Stimulated activated CD4-positive, alpha-beta T cell treated with anti-CD3 and anti-CD28 coated beads, Interleukin-2, amount 100 ng/mL, for 48 hours (primary cell): ENCODE data around the gene EFCAB6.

Experiments
- DNase-seq, 2 donors: peaks; one replicate each; pipeline ENCODE4 v3.0.0-alpha.2; 2020

Gene EFCAB6

DNA sequence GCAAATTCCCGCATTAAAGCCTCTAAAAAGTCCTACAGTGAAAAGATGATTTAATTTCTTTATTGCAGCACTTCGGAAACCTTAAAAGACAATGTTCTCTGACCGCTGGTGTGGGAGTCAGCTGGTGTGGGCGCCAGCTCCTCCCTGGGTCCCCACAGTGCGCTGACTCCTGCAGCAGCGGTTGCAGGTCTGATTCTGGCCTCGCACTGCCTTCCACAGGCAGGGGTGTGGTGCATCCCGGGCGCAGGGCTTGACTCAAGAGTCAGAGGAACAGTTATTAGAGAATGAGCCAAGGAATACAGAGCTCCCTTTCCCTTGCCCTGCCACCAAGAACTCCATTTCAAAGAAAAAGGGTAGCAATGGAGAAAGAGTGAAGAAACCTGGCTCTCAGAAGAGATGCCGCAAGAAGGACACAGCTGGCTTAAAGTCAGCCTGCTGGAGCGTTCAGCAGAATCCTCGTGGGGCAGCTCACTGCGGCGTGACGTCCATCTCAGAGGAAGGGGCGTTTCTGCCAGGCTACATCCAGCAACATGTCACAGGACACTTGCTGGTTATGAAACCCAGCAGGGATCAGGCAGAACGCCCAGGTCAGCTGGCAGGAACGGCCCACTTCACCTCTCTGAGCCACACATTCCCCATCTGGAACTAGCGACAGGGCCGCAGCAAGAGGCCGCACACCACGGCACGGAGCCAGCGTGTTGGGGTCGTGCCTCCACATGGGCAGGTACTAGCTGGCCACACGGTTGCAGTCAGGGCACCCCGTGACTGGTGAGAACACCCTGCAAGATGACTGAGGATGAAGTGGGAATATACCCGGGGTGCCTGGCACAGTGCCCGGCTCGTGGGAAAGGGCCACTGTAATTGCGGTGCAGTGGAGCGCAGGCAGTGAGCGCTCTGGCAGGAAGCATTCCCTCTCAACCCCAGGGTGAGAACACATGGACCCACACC, 18.1 kb upstream of the EFCAB6 start:
- DNase-seq = no peak

DNA sequence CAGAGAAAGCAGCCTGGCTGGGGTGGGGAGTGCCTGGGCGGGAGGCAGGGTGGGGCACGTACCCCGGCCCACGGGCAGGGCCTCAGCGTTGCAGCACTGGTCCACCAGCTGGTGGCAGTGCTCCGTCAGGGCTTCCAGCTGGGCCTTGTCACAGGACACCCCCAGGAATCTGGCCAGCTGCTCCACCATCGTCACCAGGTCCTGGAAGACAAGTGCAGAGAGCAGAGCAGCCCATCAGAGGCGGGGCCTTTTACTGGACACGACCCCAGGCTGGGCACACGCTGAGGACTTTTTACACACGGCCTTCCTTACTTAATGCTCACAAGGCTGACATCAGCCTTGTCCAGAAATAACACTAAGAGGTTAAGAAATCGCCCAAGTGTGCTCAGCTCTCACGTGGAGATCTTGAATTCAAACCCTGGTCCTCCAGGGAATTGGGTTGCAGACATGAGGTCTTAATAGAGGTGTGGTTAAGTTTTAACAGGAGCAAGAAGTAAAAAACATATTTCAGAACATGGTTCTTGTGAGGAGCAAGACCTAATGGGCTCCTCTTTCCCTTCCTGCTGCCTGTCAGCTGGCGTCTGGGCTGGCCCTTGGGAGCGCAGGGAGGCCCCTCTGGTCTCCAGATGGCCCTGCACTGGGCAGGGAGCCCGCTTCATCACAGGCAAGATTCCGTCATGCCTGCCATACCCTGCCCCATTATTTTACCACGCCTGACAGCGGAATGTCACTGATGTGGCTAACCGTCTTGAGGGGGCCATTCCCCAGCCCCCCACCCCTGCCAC, 17.1 kb upstream of the EFCAB6 start:
- no peak for DNase-seq

DNA sequence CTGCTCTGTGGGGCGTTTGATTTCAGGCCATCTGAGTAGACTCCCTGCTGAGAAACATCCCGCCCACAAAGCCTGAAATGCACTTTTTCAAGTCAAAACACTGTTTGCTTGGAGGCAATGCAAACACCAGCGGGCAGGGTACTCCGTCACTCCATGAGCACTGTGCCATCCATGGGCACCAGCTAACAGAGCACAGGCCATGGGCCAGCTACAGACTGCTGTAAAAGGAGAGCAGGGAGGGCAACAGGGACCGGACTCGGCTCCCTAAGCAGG, 16.6 kb upstream of the EFCAB6 start:
- no peak for DNase-seq

DNA sequence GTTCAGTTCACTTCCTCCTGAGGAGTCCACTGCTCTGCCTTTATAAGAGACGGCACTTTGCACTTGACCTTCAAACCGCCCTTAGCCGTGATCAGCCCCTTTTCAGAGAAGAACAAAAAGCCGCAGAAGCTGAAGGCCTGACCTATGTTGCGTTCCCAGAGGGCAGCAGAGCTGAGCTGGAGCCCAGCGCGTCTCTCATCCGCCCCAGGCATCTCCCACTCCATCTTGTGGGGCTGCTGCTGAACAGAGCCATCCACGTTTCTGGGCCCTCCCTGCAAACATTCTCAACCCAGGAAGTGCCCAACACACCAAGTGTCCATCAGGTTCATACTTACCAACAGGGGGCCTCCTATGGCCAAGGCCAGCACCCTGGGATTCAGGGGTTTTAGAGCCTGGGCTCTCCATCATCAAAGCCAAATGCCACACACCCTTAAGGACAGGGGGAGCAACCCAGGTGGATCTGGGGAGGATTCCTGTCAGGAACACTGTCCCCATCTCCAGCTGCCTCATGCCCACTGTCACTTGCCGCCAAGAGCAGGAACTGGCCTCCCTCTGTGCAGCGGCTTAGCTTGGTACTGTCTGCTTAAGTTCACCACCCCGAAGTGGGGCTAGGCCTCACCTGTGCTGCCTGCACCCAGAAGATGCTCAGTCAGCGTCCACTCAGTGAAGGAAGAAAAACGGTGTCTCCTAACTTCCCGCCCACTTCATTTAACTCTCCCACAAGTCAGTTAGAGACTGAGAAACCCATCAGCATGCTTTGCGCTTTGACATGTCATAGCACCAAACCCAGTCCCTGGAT, 16.0 kb upstream of the EFCAB6 start:
- no peak for DNase-seq

DNA sequence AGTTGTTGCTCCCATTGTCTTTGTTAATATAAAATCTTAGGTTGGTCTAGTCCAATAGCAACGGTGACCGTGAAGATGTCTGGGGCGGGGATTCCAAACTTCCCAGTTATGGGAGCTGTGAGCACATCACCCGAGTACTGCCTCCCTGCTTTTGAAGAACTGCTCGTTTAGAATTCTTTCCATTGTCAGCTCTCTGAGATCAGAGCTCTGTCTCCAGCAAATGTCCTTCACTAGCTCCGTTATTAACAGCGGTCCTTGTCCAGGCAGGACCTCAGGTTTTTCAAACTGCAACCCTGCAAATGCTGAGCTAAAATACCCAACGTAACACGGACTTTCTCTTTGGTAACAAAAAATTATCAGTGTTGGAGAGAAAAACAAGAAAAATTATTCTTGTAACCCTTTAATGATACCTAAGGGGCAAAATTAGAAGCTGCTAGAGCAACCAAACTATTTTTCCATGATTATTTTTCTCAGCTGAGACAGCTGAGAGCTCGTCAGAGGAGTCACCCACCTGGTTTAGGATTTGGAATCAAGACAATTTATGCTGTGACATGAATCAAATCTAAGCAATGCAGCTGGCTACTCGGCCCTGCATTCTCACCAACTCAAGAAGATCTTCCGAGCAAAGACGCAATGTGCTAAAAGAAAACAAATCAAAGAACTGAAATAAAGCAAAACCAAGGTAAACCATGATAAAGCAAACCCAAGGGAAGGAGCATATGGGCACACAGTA, 15.1 kb upstream of the EFCAB6 start:
- DNase-seq = no peak

DNA sequence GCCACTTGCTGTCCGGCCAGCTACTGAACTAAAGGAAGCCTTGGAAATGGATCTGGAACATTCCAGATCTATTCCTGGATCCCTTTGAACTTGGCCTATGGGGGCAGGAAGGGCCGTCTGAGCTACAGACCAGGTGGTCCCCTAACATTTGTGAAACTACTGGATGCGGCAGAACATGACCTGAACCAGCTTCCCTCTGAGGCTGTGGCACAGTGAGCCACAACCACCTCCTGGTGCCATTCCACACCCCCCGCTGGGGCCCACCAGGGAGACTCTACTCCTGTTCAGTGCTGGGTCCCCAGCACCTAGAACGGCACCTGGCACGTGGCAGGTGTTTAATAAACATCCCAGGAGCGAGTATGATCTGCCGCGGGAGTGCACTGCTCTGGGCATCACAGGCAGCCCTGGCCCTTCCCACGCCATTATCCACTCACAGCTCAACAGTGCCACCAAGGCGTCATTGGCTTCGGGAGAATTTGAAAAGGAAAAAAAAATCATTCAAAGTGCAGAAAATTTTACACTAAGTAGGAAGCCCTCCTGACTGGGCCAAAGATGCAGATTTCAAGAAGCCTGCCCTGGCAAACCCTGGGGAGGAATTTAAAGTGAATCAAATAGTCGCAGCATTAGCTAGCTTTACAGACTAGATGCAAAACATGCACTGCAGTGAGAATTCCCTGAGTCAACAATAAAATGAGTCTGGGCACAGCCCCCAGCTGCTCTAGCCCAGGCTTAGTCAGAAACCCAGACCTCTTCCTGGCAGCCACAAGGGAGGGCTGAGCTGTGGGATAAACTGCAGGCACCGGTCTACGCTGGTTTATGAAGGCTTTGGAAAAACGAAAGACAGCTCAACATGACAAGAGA, 14.3 kb upstream of the EFCAB6 start:
- no peak for DNase-seq

DNA sequence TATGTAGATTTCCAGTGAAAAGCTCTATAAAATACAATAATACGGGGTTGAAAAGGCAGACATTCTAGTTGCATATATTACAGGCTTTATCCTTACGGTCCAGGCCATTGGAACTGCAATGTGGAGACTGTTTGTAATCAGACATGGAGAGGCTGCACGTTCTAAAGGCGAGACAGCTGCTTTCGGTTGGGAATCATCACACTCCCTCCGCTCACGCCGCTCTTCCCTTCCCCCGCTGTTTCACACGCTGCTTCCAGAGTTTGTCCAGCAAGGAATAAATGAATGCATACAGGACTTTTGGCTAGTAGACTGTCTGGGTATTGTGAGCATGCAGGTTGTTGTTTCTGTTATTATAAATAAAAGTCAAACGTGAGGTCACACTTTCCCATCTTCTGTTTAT, 13.5 kb upstream of the EFCAB6 start:
- no peak for DNase-seq

DNA sequence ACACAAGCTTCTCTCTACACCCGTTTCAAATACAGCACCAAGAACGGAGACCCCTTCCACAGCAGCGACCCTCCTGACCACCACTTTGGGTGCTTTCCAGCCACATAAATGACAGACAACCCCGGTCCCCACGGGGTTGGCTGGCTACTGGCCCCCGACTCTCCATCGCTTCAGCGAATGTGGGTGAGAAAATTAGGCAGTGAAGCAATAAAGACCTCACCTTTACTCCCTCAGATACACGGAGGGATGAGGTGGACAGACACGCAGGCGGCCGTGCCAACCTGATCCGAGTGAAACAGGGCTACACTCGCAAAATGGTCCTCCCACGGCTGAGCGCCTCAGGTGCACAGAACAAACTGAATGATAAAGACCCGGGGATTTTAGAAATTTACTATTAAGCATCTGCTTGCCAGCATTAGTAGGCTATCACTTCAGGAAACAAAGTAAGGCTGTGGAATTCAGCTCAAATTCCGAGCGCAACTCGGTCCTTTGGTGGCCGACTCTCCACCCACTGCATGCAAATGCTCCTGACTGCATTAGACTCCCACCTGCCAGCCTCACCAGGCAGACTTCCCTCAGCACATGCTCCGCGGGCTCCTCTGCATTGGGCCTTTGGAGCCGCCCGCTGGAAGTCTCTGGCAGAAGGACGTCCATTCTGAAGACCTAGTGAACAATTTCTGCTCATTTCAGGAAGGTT, 12.8 kb upstream of the EFCAB6 start:
- DNase-seq = no peak

DNA sequence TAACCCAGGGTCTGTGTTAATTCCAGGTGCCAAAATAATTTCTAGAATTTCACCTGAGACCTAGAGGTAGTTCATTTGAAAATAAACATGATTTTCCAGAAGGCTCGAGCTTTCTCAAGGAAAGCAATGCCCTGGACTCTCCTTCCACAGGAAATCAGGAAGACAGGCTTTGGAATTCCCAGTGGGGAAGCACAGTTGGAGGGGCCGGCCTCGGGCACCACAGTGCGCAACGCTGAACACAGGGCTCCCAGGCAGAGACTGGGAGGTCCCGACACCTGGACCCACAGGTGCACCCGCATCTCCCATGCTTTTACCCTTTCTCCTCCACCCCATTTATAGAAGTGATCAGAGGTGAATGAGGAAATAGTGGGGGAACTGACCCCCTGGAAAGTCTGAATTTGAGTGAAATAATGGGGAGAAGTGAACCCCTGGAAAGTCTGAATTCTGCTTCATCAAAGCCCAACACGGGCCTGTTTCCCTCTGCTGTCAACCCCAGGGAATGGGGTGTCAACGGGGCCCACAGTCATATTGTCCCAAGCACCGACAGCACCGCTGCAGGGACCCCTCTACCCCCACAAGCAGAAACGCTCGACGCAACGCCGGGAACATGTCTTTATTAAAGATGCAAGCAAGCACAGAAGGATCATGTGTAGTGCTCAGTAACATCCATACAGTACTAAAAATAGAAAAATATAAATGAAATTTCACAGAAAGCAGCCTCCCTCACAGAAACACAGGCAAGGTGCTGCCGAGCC, 12.0 kb upstream of the EFCAB6 start:
- DNase-seq = no peak

DNA sequence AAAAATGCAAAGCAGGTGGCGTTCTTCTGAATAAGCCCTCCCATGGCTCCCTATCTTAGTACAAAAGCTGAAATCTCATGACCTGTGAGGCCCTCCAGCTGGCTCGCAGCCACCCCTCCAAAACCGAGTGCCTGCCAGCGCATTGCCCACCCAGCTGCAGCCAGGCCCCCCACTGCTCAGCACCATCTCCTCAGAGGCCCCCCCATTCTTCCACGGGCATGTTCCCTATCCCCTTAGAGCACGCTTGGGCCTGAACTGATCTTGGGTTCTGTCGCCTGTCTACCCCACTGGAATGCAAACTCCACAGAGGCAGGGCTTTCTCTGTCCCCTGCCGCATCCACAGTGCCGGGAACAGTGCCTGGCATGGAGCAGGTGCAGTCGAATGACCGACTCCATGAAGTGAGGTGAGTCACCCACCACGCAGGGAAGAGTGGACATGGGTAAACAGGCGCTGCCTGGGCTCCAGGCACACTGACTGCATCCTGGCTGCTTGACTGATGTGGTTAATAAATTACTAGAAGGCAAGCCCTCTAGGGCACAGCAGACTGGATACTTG, 11.3 kb upstream of the EFCAB6 start:
- DNase-seq = no peak

DNA sequence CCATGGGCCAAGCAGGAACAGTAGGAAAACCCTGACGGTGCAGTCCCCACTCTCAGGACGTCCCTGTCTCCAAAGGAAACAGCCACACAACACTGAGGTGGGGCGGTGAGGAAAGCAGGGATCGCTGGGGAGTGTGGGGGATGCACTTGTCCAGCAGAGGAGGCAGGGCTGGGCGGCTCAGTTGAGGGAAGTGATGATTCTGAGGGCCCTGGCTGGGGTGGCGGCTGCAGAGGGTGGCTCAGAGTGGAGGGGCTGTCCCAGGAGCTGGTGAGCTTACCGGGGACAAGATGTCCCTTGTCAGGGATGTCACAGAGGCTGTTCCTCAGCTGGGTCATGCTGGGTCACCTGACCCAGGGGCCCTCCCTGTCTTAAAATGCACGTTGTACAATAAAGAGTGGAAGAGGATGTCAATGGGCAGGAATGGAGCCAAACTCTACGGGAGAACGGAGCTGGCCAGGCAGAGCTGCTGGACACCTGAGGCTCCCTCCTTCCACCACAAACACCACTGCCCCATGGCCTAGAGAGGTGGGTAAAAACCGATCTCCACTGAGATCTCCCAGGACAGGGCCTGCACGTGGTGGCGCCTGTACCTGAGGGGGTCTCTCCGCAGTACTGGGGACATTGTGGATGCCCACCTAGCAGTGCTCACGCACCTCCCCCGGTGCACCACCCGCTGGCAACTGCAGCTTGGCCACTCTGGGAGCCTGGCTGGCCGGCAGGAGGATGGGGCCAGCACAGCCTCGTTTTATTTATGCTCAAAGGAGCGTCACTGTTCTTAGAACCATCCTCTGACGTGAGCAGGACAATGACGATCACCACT, 9.7 kb upstream of the EFCAB6 start:
- DNase-seq = no peak

DNA sequence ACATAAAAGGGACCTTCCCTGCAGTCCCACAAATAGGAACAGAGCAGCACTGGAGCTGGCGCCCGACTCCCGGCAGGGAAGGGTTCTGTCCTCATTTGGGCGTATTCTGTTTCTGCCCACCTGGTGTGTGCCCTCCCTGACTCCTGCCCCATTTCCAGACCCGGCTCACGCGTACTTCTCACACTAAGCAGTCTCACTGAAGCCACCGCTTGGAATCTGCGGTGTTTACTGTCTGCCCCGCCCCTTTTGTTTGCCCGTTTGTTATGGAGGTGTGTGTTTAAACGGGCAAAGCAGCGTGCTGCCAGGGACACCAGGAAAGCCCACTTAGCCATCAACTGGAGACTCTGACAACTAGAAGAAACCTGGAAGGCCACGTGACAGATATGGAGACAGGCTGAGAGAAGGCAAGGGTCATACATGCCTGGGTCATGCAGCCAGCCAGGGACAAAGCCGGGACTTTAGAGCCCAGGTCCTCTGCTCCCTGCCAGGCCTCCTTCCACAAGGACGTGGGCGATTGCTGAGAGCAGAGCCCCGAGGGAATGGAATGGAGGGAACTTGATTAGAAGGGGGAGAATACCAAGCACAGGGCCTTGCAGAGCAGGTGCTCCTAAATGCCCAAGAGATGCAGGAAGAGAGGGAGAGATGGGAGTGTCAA, 8.7 kb upstream of the EFCAB6 start:
- no peak for DNase-seq

DNA sequence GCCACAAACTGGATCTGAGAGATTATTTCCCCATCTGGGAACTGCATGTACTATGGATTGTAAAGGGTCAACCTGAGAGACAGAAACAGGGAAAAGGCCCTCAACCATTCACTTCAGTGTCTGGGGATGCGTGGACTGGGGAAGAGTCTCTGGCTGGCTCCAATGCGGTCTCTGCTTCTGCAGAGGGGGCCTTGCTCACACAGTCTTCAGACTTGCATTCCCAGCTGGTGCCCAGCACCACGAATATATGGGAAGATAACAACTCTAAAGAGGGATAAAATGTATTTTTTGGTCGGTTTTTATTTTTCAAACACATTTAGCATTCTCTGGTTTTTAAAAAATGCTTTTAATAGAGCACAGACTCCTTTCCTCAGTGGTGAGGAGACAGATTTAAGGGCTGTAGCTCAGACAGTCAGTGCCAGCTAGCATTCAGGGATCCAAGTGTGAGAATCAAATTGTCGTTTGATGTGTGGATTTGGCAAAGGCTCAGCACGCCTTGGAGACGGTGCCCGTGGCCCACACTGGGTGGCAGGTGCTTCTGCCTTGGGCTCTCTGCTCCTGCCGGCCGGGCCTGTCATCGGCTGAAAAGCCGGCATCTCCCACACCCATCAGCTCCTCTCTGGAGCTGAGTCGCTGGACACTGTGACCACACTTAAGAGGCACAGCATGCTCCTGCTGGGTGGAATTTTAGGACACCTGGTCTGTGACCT, 8.0 kb upstream of the EFCAB6 start:
- DNase-seq = no peak

DNA sequence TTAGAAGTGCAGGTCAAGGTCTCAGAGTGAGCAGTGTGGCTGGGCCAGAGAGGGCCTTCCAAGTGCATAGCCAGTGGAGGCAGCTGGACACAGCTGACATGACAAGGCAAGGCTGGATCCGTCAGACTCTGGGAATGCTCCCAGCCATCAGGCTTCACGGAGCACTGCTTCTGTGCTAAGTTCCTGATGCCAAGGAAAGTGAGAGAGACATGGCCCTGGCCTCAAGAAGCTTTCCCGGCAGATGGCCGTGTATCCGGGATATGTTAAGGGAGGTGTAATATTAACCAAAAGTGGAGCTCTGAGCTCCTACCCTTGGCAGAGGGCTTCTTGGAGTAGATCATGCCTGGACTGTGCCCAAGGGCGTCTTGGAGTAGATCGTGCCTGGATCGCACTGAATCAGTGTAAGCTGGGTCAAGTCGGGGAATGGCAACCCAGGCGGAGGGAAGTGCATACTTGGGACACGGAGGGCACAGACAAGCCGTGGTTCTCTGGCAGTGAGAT, 7.4 kb upstream of the EFCAB6 start:
- DNase-seq = no peak

DNA sequence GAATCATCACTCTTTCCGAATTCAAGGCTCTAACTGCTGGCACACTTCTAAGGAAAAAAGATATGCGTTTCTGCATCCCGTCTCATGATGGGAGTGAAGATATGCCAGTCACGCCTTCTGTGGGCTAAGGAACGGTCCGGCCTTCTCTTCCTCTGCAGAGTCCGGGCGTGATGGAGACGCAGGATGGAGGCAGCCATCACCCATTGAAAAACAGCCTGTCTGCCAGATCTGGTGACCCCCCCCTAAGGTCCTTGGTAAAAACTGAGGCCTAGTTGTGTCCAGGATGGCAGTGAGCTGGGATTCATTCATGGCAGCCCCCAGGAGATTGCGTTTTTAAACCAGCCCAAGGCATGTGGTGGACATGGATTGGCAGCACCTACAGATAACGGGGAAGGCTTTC, 6.9 kb upstream of the EFCAB6 start:
- DNase-seq = no peak

DNA sequence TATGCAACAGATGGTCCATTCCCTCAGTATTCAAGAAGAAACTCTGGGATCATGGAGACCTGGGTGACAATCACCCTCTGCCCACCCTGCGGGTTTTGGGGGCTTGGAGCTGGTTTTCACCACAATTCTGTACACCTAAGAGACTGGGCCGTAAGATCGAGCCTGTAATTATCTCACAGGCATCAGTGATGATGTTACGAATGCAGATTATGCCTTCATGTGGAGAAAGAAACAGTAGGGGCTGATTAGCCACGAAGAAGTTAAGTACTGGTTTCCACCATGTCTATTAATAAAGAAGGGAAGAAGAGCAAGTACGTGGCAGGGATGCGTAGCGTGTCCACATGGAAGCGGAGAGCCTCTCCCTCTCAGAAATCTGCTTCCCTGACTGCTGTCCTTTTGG, 5.3 kb upstream of the EFCAB6 start:
- no peak for DNase-seq

DNA sequence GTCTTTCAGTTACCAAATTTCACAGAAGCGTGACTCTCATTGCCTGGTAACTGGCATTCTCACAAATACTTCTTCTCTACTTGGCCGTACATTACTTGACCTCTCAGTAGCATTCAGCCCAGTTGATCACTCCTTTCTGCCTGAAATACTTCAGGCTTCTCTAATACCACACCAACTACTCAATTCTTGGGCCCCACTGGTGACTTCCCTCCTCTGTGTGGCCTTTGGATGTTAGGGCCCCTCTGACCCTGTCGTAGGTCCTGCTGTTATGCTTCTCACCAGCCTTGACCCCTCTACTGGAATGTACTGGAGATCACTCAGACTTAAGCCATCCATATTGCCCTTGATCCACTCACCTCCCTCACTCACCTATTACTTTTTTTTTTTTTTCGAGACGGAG, 2.2 kb upstream of the EFCAB6 start:
- no peak for DNase-seq

DNA sequence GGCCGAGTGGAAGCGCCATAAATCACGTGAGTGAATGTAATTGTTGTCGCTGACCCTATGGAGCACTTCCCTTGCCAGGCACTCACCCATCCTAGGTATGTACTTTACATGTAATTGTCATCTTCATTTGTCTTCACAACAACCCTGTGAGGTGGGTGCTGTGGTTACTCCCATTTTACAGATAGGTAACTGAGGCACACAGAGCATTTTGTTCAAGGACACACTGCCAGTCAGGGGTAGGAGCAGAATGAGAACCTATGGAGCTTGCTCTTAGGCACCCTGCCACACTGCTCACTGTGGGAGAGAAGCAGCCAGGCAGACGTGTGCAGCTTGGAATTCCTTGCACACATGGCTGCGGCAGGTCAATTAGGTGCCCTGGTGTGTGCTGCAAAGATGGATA, 785 bp upstream of the EFCAB6 start:
- no peak for DNase-seq
